Measurements from ENCODE around the gene NECTIN1.

NECTIN1 gene

GRCh38 chr11:119592642-119593041 is 136.4 kb downstream of the NECTIN1 start:
- H3K4me1 ChIP-seq (ENCODE audit: control insufficient read depth, insufficient read depth, low read length) = peaks cover 6% of the 10 kb centered on the region
- H3K27ac ChIP-seq (ENCODE audit: insufficient read depth, low read depth, low read length, poor library complexity, severe bottlenecking) = no peak overlapping the region
- 95 to 96% methylated on average over 5 of the region's 5 CpGs for WGBS, 2 experiments
- H3K4me3 ChIP-seq (ENCODE audit: insufficient read depth, low read depth, low read length) = no peak overlapping the region
- no peaks in the 10 kb centered on the region for H3K27me3 ChIP-seq (ENCODE audit: control insufficient read depth, insufficient read depth, low read length, poor library complexity, severe bottlenecking)
- no peaks in the 10 kb centered on the region for H3K9me3 ChIP-seq (ENCODE audit: control insufficient read depth, low read length)
- no peaks in the 10 kb centered on the region for H3K36me3 ChIP-seq (ENCODE audit: control insufficient read depth, insufficient read depth, low read length)

DNA sequence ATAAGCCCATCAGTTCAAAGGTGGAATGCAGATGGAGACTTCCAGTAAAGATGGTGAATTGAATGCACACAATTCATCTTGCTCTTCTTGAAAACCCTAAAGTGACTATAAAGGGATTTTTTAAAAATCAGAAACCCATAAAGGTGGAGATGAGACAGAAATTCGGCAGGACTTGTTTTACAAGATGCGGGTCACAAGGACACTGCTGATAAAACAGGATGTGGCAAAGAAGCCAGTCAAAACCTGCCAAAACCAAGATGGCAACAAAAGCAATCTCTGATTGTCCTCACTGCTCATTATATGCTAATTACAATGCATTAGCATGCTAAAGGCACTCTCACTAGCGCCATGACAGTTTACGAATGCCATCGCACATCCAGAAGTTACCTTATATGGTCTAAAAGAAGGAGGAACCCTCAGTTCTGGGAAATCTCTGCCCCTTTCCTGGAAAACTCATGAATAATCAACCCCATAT is 137.1 kb downstream of the NECTIN1 start:
- Histone ChIP-seq H3K36me3 (ENCODE audit: control insufficient read depth, insufficient read depth, low read length) (no peaks in the 10 kb centered on the region), H3K4me1 (ENCODE audit: control insufficient read depth, insufficient read depth, low read length) (peaks cover 6% of the 10 kb centered on the region), H3K4me3 (ENCODE audit: insufficient read depth, low read depth, low read length) (no peak overlapping the region), H3K27ac (ENCODE audit: insufficient read depth, low read depth, low read length, poor library complexity, severe bottlenecking) (no peak overlapping the region), H3K27me3 (ENCODE audit: control insufficient read depth, insufficient read depth, low read length, poor library complexity, severe bottlenecking) (no peaks in the 10 kb centered on the region), H3K9me3 (ENCODE audit: control insufficient read depth, low read length) (no peaks in the 10 kb centered on the region)
- 87 to 95% methylated on average over 5 of the region's 5 CpGs for WGBS, 2 experiments

DNA sequence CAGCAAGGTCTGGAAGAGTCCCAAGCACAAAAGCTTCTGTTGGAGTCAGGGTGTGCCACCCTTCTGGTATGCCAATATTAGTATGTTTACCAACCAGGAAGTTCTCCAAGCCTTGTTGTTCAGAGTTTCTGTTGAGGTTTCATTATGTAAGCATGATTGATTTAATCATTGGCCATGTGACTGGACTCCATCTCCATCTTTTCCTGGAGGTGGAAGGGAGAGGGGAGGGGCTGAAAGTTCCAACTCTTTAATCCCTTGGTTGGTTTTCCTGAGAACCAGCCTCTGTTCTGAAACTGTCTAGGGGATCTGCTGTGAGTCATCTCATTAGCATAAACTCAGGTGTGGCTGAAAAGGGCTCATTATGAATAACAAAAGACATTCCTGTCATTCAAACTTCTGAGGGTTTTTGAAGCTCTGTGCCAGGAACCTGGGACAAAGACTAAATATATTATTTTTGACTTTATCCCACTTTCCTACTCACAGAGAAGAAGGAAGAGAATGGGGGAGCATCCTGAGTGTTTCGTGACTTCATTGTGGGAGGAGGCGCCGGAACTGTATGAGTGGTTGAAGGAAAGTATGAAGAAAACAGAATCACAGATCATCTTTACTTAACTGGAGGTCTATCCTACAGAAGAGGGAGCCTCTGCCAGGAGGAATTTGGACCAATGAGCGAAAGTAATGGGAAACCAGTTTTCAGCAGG is 138.2 kb downstream of the NECTIN1 start:
- WGBS, 2 experiments = 60 to 75% methylated on average over 3 to 4 of the region's 4 CpGs
- no peaks in the 10 kb centered on the region for H3K9me3 ChIP-seq (ENCODE audit: control insufficient read depth, low read length)
- H3K27ac ChIP-seq (ENCODE audit: insufficient read depth, low read depth, low read length, poor library complexity, severe bottlenecking) = no peak overlapping the region
- no peaks in the 10 kb centered on the region for H3K36me3 ChIP-seq (ENCODE audit: control insufficient read depth, insufficient read depth, low read length)
- H3K4me3 ChIP-seq (ENCODE audit: insufficient read depth, low read depth, low read length) = no peak overlapping the region
- H3K27me3 ChIP-seq (ENCODE audit: control insufficient read depth, insufficient read depth, low read length, poor library complexity, severe bottlenecking) = peaks cover 5% of the 10 kb centered on the region
- H3K4me1 ChIP-seq (ENCODE audit: control insufficient read depth, insufficient read depth, low read length) = peaks cover 6% of the 10 kb centered on the region

GRCh38 chr11:119589001-119589400 is 140.0 kb downstream of the NECTIN1 start:
- Histone ChIP-seq H3K4me3 (ENCODE audit: insufficient read depth, low read depth, low read length) (no peak overlapping the region), H3K36me3 (ENCODE audit: control insufficient read depth, insufficient read depth, low read length) (no peaks in the 10 kb centered on the region), H3K27me3 (ENCODE audit: control insufficient read depth, insufficient read depth, low read length, poor library complexity, severe bottlenecking) (peaks cover 19% of the 10 kb centered on the region), H3K4me1 (ENCODE audit: control insufficient read depth, insufficient read depth, low read length) (peaks cover 16% of the 10 kb centered on the region), H3K9me3 (ENCODE audit: control insufficient read depth, low read length) (no peaks in the 10 kb centered on the region), H3K27ac (ENCODE audit: insufficient read depth, low read depth, low read length, poor library complexity, severe bottlenecking) (no peak overlapping the region)
